Measurements from ENCODE around the gene PCYT2.

Gene PCYT2

DNA sequence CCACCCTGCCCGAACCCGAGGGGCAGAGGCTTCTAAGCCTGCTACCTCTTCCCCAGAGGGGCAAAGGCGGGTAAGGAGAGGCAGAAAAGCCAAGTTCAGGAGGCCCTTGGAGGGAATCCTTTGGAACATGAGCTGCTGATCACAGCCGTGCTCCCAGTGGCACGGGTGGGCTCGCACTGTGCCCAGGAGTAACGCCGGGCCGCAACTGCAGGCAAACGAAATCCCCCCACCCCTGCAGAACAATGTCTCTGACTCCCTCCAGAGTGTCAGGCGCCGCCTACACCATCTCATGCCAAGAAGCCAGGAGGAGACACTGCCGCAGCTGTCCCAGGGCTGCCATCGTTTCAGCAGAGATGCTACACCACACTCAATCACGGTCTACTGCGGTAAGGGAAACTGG, 59.8 kb downstream of the PCYT2 start:
- DNase-seq (ENCODE audit: low spot score), result no peak

Measured in AG08395 (cell line).